GM12878 (cell line): ENCODE data around the gene SLC44A3. TPM values are rescaled to one million over a fixed set of nuclear protein-coding genes. Genes with fewer than 3 reads are reported as not detected.

Experiments used
- ATAC-seq: fragments of 200-7000 bp; cut with Tn5 transposase; 3 replicates; pipeline ENCODE4 v1.9.1; 2020; ENCODE audit warnings: mild to moderate bottlenecking, moderate library complexity
- BruUV-seq: library from RNA; stranded (reverse); fragments of 400-500 nt; replicated peaks from 2 replicates; lab custom pipeline; 2021; lab: Mats Ljungman, UMichigan
- CTCF ChIA-PET: fragments of 300-600 bp; sonication (Branson Sonifier 250); formaldehyde crosslinking; extraction: SDS; loops from one replicate; lab custom pipeline; 2021; ENCODE audit warnings: inconsistent platforms; lab: Yijun Ruan, JAX
- POLR2A ChIA-PET: fragments of 350-600 bp; formaldehyde crosslinking; extraction: SDS; loops from one replicate; lab custom pipeline; 2021; ENCODE audit warnings: inconsistent platforms; lab: Charles Lee
- RAD21 ChIA-PET: fragments of 300-600 bp; sonication (Branson Sonifier 250); formaldehyde crosslinking; loops from one replicate; lab custom pipeline; 2023; ENCODE audit warnings: antibody characterized with exemption; ENCODE audit not compliant: unreplicated experiment; lab: Charles Lee
- SMC1A ChIA-PET: fragments of 300-600 bp; sonication (Branson Sonifier 250); formaldehyde crosslinking; loops from one replicate; lab custom pipeline; 2023; ENCODE audit not compliant: unreplicated experiment, uncharacterized antibody; lab: Charles Lee
- DNase-seq: peaks from one replicate; pipeline ENCODE4 v3.0.0-alpha.2; 2011; ENCODE audit warnings: low read depth, low spot score
- FAIRE-seq: peaks from 3 replicates; lab custom pipeline; 2011; peaks lifted over from hg19 to GRCh38; lab: Jason Lieb, UNC
- H2AFZ ChIP-seq: 2 replicates; pipeline ENCODE4 v1.6.0; 2011; ENCODE audit warnings: low read depth, low read length, control low read depth; ENCODE audit not compliant: control insufficient read depth
- H3K27ac ChIP-seq: 2 replicates; pipeline ENCODE4 v1.5.1; 2011; ENCODE audit warnings: control low read depth; ENCODE audit not compliant: control insufficient read depth, insufficient read depth
- H3K27me3 ChIP-seq, 2 experiments: replicated peaks in 1 of 2; 2 replicates each; pipeline versions ENCODE4 v1.6.0 to v1.6.1; 2011; ENCODE audit warnings: low read length in 1 of 2; ENCODE audit not compliant: control insufficient read depth in 2 of 2, insufficient read depth in 2 of 2
- H3K36me3 ChIP-seq, 2 experiments: 2 replicates each; pipeline ENCODE4 v1.5.1; 2011; ENCODE audit warnings: low read length in 1 of 2; ENCODE audit not compliant: control insufficient read depth in 2 of 2, insufficient read depth in 2 of 2
- H3K4me1 ChIP-seq: 2 replicates; pipeline ENCODE4 v1.6.1; 2011; ENCODE audit warnings: mild to moderate bottlenecking, low read length, moderate library complexity, mixed read lengths; ENCODE audit not compliant: control insufficient read depth, insufficient read depth
- H3K4me2 ChIP-seq: 2 replicates; pipeline ENCODE4 v1.6.0; 2011; ENCODE audit warnings: control low read depth; ENCODE audit not compliant: control insufficient read depth, insufficient read depth
- H3K4me3 ChIP-seq: fragments of 200-600 bp; sonication (generic); 2 replicates; pipeline ENCODE4 v1.5.1; 2016
- H3K79me2 ChIP-seq: 2 replicates; pipeline ENCODE4 v1.6.0; 2011; ENCODE audit warnings: low read length; ENCODE audit not compliant: control insufficient read depth, insufficient read depth
- H3K9ac ChIP-seq: 2 replicates; pipeline ENCODE4 v1.8.0; 2011; ENCODE audit warnings: low read length, control low read depth, mixed read lengths; ENCODE audit not compliant: control insufficient read depth, insufficient read depth
- H3K9me3 ChIP-seq: replicated peaks from 3 replicates; pipeline ENCODE4 v1.5.1; 2011; ENCODE audit warnings: mild to moderate bottlenecking, low read length; ENCODE audit not compliant: control insufficient read depth, insufficient read depth
- H4K20me1 ChIP-seq: 2 replicates; pipeline ENCODE4 v1.6.0; 2011; ENCODE audit not compliant: control insufficient read depth, insufficient read depth
- CREM ChIP-seq: IDR thresholded peaks from 2 replicates; pipeline ENCODE4 v1.6.1; 2014; ENCODE audit warnings: antibody characterized with exemption, low read depth
- KDM1A ChIP-seq: fragments of 200-600 bp; sonication (generic); IDR thresholded peaks from 2 replicates; pipeline ENCODE4 v1.6.1; 2016; ENCODE audit warnings: borderline replicate concordance
- LARP7 ChIP-seq: fragments of 450-650 bp; IDR thresholded peaks from 2 replicates; pipeline ENCODE4 v1.6.1; 2017; ENCODE audit warnings: mild to moderate bottlenecking
- NFYB ChIP-seq: IDR thresholded peaks from 2 replicates; pipeline ENCODE4 v1.6.1; 2011; ENCODE audit warnings: low read depth, mild to moderate bottlenecking, low read length, improper control_type of control experiment, moderate library complexity; ENCODE audit not compliant: insufficient read depth
- NR2C2 ChIP-seq: IDR thresholded peaks from 2 replicates; pipeline ENCODE4 v1.6.1; 2011; ENCODE audit warnings: borderline replicate concordance, low read depth; ENCODE audit not compliant: control insufficient read depth, insufficient read length
- PAX5 ChIP-seq: IDR thresholded peaks from 2 replicates; pipeline ENCODE4 v1.6.1; 2011; ENCODE audit warnings: low read depth, low read length, borderline replicate concordance
- RCOR1 ChIP-seq: conservative IDR thresholded peaks from 2 replicates; pipeline ENCODE4 v1.6.1; 2012; ENCODE audit warnings: low read depth, low read length, improper control_type of control experiment
- SMARCA5 ChIP-seq: fragments of 450-650 bp; IDR thresholded peaks from 2 replicates; pipeline ENCODE4 v1.6.1; 2017; ENCODE audit warnings: mild to moderate bottlenecking
- YBX1 ChIP-seq: fragments of 450-650 bp; IDR thresholded peaks from 2 replicates; pipeline ENCODE4 v1.6.1; 2016; ENCODE audit warnings: antibody characterized with exemption
- YY1 ChIP-seq: IDR thresholded peaks from 2 replicates; pipeline ENCODE4 v1.6.1; 2011; ENCODE audit warnings: low read depth, mild to moderate bottlenecking, low read length
- in situ Hi-C: fragments of 300-500 bp; cut with MboI; formaldehyde crosslinking; loops from 9 replicates; pipeline ENCODE4 v1.14.3; 2018; ENCODE audit warnings: mixed read lengths
- intact Hi-C: fragments of 100-400 bp; cut with micrococcal nuclease; formaldehyde crosslinking; loops from one replicate; pipeline ENCODE4 v1.14.2; 2022; ENCODE audit not compliant: unreplicated experiment
- polyA plus RNA-seq, 11 experiments: library from polyadenylated mRNA; depleted of rRNA in 4 of 11; unstranded in 6 of 11; stranded (reverse) in 5 of 11; fragments of >200 nt; fragmentation: Nextera tagmentation in 4 of 11; fragmentation: Illumina TruSeq in 1 of 11; extraction: Ambion mirVana in 4 of 11; extraction: Trizol in 1 of 11; gene quantifications; 1 replicate in 1 of 11; 2 replicates in 10 of 11; pipeline versions ENCODE4 v1.2.1 to v1.2.3, GENCODE V29; 2011 to 2016; ENCODE audit warnings: inconsistent platforms in 2 of 11, missing spikeins in 2 of 11, low read depth in 1 of 11
- total RNA-seq, 4 experiments: library from RNA; depleted of rRNA in 3 of 4; stranded (reverse); fragments of >200 nt in 3 of 4; fragmentation: Illumina TruSeq in 1 of 4; extraction: Trizol in 1 of 4; gene quantifications; 2 replicates each; pipeline versions ENCODE4 v1.2.1 to v1.2.3, GENCODE V29; 2013 to 2021
- TF ChIP-seq, protein P1 (sequence below): IDR thresholded peaks from 2 replicates; pipeline ENCODE4 v1.6.1; 2011; ENCODE audit warnings: low read depth, mild to moderate bottlenecking, low read length, moderate library complexity, borderline replicate concordance; ENCODE audit errors: extremely low read depth
- TF ChIP-seq, protein P2 (sequence below): fragments of 450-650 bp; IDR thresholded peaks from 2 replicates; pipeline ENCODE4 v1.6.1; 2017; ENCODE audit warnings: mild to moderate bottlenecking, low read depth, inconsistent platforms; ENCODE audit not compliant: poor library complexity, severe bottlenecking
- TF ChIP-seq, protein P3 (sequence below): fragments of 450-650 bp; IDR thresholded peaks from 2 replicates; pipeline ENCODE4 v1.6.1; 2017; ENCODE audit warnings: mild to moderate bottlenecking, moderate library complexity
- TF ChIP-seq, protein P4 (sequence below): fragments of 450-650 bp; IDR thresholded peaks from 2 replicates; pipeline ENCODE4 v1.6.1; 2017; ENCODE audit warnings: mild to moderate bottlenecking

SLC44A3 gene
- total and polyA plus RNA-seq, 10 of the 15 experiments (the other 5 are each of a cell fraction or from before 2014, with no cell fraction given), result not detected

DNA sequence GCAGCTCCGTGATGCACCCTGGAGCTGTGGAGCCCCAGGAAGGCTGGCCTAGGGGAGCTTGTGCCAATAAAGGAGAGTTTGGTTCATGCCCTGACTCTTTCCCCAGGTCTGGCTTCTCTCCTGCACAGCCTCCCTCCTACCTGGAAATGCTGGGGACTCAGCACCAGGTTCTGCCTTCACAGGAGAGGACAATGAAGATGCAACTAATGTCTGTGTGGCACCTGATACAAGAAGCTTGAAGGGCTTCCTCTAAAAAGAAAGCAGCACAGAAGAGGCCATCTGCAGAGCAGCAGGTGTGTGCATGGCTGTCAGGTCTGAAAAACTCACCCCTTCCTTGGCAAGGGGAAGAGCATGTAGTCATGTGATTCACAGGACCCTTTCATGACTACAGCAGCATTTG lies 43.7 kb upstream of the SLC44A3 start (continued):
- TF ChIP-seq NFYB (no peak), KDM1A (no peak), CREM (no peak), RCOR1 (no peak), LARP7 (no peak)

DNA sequence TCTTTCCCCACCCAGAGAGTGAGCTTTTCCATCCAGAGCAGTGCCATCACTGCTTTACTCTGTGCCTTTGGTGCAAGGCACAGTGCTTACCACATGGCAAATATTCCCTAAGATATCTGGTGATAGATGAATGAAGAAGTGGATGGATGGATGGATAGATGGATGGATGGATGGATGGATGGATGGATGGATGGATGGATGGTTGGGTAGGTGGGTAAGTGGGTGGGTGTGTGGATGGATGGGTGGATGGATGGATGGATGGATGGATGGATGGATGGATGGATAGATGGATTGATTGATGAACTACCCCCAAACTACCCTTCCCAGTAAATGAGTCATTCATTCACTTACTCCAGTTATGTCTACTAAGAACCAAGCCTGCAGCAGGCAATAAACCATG lies 42.9 kb upstream of the SLC44A3 start:
- in situ Hi-C loops, result no loop called here
- ATAC-seq, result no peak
- intact Hi-C loops, result no loop called here
- TF ChIP-seq, protein P1, sequence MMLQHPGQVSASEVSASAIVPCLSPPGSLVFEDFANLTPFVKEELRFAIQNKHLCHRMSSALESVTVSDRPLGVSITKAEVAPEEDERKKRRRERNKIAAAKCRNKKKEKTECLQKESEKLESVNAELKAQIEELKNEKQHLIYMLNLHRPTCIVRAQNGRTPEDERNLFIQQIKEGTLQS, result no peak
- TF ChIP-seq YY1, result no peak
- TF ChIP-seq, protein P2, sequence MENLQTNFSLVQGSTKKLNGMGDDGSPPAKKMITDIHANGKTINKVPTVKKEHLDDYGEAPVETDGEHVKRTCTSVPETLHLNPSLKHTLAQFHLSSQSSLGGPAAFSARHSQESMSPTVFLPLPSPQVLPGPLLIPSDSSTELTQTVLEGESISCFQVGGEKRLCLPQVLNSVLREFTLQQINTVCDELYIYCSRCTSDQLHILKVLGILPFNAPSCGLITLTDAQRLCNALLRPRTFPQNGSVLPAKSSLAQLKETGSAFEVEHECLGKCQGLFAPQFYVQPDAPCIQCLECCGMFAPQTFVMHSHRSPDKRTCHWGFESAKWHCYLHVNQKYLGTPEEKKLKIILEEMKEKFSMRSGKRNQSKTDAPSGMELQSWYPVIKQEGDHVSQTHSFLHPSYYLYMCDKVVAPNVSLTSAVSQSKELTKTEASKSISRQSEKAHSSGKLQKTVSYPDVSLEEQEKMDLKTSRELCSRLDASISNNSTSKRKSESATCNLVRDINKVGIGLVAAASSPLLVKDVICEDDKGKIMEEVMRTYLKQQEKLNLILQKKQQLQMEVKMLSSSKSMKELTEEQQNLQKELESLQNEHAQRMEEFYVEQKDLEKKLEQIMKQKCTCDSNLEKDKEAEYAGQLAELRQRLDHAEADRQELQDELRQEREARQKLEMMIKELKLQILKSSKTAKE, result no peak
- no peak for TF ChIP-seq NR2C2
- TF ChIP-seq, protein P3, sequence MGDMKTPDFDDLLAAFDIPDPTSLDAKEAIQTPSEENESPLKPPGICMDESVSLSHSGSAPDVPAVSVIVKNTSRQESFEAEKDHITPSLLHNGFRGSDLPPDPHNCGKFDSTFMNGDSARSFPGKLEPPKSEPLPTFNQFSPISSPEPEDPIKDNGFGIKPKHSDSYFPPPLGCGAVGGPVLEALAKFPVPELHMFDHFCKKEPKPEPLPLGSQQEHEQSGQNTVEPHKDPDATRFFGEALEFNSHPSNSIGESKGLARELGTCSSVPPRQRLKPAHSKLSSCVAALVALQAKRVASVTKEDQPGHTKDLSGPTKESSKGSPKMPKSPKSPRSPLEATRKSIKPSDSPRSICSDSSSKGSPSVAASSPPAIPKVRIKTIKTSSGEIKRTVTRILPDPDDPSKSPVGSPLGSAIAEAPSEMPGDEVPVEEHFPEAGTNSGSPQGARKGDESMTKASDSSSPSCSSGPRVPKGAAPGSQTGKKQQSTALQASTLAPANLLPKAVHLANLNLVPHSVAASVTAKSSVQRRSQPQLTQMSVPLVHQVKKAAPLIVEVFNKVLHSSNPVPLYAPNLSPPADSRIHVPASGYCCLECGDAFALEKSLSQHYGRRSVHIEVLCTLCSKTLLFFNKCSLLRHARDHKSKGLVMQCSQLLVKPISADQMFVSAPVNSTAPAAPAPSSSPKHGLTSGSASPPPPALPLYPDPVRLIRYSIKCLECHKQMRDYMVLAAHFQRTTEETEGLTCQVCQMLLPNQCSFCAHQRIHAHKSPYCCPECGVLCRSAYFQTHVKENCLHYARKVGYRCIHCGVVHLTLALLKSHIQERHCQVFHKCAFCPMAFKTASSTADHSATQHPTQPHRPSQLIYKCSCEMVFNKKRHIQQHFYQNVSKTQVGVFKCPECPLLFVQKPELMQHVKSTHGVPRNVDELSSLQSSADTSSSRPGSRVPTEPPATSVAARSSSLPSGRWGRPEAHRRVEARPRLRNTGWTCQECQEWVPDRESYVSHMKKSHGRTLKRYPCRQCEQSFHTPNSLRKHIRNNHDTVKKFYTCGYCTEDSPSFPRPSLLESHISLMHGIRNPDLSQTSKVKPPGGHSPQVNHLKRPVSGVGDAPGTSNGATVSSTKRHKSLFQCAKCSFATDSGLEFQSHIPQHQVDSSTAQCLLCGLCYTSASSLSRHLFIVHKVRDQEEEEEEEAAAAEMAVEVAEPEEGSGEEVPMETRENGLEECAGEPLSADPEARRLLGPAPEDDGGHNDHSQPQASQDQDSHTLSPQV, result no peak
- TF ChIP-seq SMARCA5, result no peak
- TF ChIP-seq YBX1, result no peak
- no peak for TF ChIP-seq PAX5
- TF ChIP-seq, protein P4, sequence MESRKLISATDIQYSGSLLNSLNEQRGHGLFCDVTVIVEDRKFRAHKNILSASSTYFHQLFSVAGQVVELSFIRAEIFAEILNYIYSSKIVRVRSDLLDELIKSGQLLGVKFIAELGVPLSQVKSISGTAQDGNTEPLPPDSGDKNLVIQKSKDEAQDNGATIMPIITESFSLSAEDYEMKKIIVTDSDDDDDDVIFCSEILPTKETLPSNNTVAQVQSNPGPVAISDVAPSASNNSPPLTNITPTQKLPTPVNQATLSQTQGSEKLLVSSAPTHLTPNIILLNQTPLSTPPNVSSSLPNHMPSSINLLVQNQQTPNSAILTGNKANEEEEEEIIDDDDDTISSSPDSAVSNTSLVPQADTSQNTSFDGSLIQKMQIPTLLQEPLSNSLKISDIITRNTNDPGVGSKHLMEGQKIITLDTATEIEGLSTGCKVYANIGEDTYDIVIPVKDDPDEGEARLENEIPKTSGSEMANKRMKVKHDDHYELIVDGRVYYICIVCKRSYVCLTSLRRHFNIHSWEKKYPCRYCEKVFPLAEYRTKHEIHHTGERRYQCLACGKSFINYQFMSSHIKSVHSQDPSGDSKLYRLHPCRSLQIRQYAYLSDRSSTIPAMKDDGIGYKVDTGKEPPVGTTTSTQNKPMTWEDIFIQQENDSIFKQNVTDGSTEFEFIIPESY, result no peak

More for the DNA sequence above, 42.9 kb upstream of the SLC44A3 start:
- ChIA-PET CTCF (no interaction called here), POLR2A (no interaction called here), RAD21 (no interaction called here), SMC1A (interaction anchor here (0.6 kb wide), 1 partner anchor 128 kb away, joined by 3 read pairs; no protein-coding TSS in a partner anchor)
- no TSS peak for BruUV-seq
- Histone ChIP-seq H3K4me3 (no peak overlapping the region), H3K4me1 (no peaks in the 10 kb centered on the region), H3K27me3 (no peaks in the 10 kb centered on the region), H4K20me1 (no peaks in the 10 kb centered on the region), H3K9ac (no peak overlapping the region), H3K36me3 (no peaks in the 10 kb centered on the region), H3K4me2 (no peak overlapping the region), H3K79me2 (no peaks in the 10 kb centered on the region), H2AFZ (no peak overlapping the region), H3K9me3 (no peaks in the 10 kb centered on the region), H3K27ac (no peak overlapping the region)
- FAIRE-seq, result no peak
- no peak for DNase-seq
